HFF-Myc (cell line): Measurements from ENCODE around the gene PILRA.
A peak's percentile ranks its signal among the peaks of the same experiment; 100 is the strongest.

Experiments
- DNase-seq: peaks from one replicate; pipeline ENCODE4 v3.0.0-alpha.2; 2011; ENCODE audit warnings: low read depth; ENCODE audit errors: extremely low read depth
- H3K4me3 ChIP-seq: replicated peaks from 2 replicates; pipeline ENCODE4 v1.5.1; 2011; ENCODE audit warnings: low read depth, mild to moderate bottlenecking, control low read depth, low read length
- CTCF ChIP-seq: IDR thresholded peaks from 2 replicates; pipeline ENCODE4 v1.5.1; 2012; ENCODE audit warnings: mild to moderate bottlenecking, low read depth, low read length, control low read depth; ENCODE audit errors: missing control alignments

The PILRA gene

GRCh38 chr7:100432053-100432452 lies 58.8 kb downstream of the PILRA start:
- H3K4me3 ChIP-seq = peak overlapping the region; percentile 76

GRCh38 chr7:100432621-100433275 lies 59.5 kb downstream of the PILRA start:
- no peak overlapping the region for H3K4me3 ChIP-seq
- DNase-seq = no peak
- TF ChIP-seq CTCF = no peak

More at GRCh38 chr7:100432053-100432452, 58.8 kb downstream of the PILRA start:
- DNase-seq = no peak
- no peak for TF ChIP-seq CTCF

GRCh38 chr7:100433276-100433591 lies 59.9 kb downstream of the PILRA start:
- H3K4me3 ChIP-seq = no peak overlapping the region
- TF ChIP-seq CTCF = no peak
- no peak for DNase-seq

DNA sequence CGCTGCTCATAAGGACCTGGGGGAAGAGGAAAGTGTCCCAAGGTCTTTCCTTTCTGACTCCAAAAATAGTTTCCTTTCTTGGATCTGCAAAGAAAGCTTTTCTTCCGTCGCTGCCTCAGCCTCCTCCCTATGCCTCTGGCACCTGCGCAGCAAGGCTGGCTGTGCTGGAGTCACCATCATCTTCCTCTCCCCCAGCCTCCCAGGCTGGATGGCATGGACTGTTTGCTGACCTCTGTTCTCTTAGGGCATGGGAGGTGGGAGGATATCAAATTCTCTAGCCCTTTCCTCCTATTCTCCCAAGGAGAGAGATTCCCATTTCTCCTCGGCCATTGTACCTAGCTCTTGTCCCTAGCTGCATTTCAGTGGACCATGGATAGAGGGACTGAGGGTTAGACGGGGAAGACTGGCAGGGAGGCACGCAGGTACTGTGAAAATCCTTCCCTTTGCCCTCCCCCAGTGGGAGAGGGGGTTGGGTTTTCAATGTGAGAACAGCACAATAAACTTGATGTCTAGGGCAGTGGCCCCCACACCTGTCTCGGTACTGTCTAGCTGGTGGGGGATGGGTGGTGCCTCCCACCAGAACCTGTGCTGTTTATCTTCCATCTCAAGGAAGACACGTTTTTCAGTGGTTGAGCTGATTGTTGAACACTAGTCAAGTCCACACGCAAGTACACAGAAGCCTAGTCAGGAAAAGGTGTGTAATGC lies 60.5 kb downstream of the PILRA start:
- no peak for TF ChIP-seq CTCF
- no peak for DNase-seq
- no peak overlapping the region for H3K4me3 ChIP-seq

DNA sequence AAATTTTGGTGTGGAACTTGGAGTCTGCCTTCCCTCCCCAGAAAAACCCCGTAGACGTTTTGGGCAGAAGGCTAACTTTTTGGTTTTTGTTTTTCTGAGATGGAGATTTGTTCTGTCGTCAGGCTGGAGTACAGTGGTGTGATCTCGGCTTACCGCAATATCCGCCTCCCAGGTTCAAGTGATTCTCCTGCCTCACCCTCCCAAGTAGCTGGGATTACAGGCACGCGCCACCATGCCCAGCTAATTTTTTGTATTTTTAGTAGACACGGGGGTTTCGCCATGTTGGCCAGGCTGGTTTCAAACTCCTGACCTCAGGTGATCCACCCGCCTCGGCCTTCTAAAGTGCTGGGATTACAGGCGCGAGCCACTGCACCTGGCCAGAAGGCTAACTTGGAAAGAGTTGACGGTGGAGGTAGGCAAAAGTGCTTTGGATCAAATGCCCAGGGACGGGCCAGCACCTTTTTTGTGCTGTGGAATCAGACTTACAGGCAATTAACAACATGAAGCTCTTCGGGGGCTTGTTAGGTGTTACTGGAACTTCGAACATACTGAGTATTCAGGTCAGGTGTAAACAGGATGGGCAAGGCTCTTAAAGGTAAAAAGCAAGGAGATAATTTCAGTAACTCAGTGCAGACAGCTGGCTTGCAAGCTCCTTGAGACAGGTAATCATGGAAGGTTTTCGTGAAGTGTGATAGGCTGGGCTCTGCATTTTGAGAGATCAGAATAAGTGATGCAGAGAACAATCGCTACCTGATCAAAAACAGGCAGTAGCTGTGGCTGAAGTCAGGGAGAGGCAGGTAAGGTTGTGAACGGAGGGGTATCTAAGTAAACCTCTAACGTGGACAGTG lies 61.2 kb downstream of the PILRA start:
- TF ChIP-seq CTCF = no peak
- no peak for DNase-seq
- peak overlapping the region; percentile 78 for H3K4me3 ChIP-seq

GRCh38 chr7:100435401-100436304 lies 62.4 kb downstream of the PILRA start:
- peak overlapping the region; percentile 78 for H3K4me3 ChIP-seq
- DNase-seq = no peak
- no peak for TF ChIP-seq CTCF
